ENCODE results near the gene ANKRD22. TPM values are rescaled to one million over a fixed set of nuclear protein-coding genes. Genes with fewer than 3 reads are reported as not detected.

The ANKRD22 gene
- total and polyA plus RNA-seq, 2 of the 8 experiments (the other 6 are each of a cell fraction or from before 2014, with no cell fraction given) = 0.68 TPM; not detected in 1

GRCh38 chr10:88895250-88895649 is 43.6 kb upstream of the ANKRD22 start (continued):
- TF ChIP-seq, protein P1, sequence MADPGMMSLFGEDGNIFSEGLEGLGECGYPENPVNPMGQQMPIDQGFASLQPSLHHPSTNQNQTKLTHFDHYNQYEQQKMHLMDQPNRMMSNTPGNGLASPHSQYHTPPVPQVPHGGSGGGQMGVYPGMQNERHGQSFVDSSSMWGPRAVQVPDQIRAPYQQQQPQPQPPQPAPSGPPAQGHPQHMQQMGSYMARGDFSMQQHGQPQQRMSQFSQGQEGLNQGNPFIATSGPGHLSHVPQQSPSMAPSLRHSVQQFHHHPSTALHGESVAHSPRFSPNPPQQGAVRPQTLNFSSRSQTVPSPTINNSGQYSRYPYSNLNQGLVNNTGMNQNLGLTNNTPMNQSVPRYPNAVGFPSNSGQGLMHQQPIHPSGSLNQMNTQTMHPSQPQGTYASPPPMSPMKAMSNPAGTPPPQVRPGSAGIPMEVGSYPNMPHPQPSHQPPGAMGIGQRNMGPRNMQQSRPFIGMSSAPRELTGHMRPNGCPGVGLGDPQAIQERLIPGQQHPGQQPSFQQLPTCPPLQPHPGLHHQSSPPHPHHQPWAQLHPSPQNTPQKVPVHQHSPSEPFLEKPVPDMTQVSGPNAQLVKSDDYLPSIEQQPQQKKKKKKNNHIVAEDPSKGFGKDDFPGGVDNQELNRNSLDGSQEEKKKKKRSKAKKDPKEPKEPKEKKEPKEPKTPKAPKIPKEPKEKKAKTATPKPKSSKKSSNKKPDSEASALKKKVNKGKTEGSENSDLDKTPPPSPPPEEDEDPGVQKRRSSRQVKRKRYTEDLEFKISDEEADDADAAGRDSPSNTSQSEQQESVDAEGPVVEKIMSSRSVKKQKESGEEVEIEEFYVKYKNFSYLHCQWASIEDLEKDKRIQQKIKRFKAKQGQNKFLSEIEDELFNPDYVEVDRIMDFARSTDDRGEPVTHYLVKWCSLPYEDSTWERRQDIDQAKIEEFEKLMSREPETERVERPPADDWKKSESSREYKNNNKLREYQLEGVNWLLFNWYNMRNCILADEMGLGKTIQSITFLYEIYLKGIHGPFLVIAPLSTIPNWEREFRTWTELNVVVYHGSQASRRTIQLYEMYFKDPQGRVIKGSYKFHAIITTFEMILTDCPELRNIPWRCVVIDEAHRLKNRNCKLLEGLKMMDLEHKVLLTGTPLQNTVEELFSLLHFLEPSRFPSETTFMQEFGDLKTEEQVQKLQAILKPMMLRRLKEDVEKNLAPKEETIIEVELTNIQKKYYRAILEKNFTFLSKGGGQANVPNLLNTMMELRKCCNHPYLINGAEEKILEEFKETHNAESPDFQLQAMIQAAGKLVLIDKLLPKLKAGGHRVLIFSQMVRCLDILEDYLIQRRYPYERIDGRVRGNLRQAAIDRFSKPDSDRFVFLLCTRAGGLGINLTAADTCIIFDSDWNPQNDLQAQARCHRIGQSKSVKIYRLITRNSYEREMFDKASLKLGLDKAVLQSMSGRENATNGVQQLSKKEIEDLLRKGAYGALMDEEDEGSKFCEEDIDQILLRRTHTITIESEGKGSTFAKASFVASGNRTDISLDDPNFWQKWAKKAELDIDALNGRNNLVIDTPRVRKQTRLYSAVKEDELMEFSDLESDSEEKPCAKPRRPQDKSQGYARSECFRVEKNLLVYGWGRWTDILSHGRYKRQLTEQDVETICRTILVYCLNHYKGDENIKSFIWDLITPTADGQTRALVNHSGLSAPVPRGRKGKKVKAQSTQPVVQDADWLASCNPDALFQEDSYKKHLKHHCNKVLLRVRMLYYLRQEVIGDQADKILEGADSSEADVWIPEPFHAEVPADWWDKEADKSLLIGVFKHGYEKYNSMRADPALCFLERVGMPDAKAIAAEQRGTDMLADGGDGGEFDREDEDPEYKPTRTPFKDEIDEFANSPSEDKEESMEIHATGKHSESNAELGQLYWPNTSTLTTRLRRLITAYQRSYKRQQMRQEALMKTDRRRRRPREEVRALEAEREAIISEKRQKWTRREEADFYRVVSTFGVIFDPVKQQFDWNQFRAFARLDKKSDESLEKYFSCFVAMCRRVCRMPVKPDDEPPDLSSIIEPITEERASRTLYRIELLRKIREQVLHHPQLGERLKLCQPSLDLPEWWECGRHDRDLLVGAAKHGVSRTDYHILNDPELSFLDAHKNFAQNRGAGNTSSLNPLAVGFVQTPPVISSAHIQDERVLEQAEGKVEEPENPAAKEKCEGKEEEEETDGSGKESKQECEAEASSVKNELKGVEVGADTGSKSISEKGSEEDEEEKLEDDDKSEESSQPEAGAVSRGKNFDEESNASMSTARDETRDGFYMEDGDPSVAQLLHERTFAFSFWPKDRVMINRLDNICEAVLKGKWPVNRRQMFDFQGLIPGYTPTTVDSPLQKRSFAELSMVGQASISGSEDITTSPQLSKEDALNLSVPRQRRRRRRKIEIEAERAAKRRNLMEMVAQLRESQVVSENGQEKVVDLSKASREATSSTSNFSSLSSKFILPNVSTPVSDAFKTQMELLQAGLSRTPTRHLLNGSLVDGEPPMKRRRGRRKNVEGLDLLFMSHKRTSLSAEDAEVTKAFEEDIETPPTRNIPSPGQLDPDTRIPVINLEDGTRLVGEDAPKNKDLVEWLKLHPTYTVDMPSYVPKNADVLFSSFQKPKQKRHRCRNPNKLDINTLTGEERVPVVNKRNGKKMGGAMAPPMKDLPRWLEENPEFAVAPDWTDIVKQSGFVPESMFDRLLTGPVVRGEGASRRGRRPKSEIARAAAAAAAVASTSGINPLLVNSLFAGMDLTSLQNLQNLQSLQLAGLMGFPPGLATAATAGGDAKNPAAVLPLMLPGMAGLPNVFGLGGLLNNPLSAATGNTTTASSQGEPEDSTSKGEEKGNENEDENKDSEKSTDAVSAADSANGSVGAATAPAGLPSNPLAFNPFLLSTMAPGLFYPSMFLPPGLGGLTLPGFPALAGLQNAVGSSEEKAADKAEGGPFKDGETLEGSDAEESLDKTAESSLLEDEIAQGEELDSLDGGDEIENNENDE (IDR thresholded peaks at IDR 0.05; ENCODE audit: insufficient replicate concordance, low read length) = no peak
- TF ChIP-seq KDM4A (IDR thresholded peaks at IDR 0.05; ENCODE audit: low read depth, low read length, severe bottlenecking) (no peak), NRF1 (IDR thresholded peaks at IDR 0.05; ENCODE audit: low read depth, low read length) (no peak), CHD1 (IDR thresholded peaks at IDR 0.05; ENCODE audit: low read depth, low read length) (no peak)
